Peyer's patch (tissue), 4 donors: ENCODE measurements around the gene C20orf204. TPM values are rescaled to one million over a fixed set of nuclear protein-coding genes. Genes with fewer than 3 reads are reported as not detected.

ENCODE experiments used
- DNase-seq, 3 donors: peaks; one replicate each; pipeline ENCODE4 v3.0.0-alpha.2; 2017 to 2019
- H3K27ac ChIP-seq, 4 donors: fragments of 200-600 bp; sonication (generic); one replicate each; pipeline ENCODE4 v1.5.1; 2016 to 2019
- H3K27me3 ChIP-seq, 2 donors: fragments of 200-600 bp; sonication (generic); one replicate each; pipeline ENCODE4 v1.5.1; 2019
- H3K36me3 ChIP-seq, 3 donors: fragments of 200-600 bp; sonication (generic); one replicate each; pipeline ENCODE4 v1.5.1; 2016 to 2019
- H3K4me1 ChIP-seq, 4 donors: fragments of 200-600 bp; sonication (generic); one replicate each; pipeline ENCODE4 v1.5.1; 2016 to 2019
- H3K4me3 ChIP-seq, 4 donors: fragments of 200-600 bp; sonication (generic); 1 replicate in 3 of 4; 2 replicates in 1 of 4; pipeline ENCODE4 v1.5.1; 2016 to 2019; ENCODE audit warnings: mild to moderate bottlenecking in 1 of 4
- H3K9me3 ChIP-seq, 4 donors: fragments of 200-600 bp; sonication (generic); one replicate each; pipeline ENCODE4 v1.5.1; 2016 to 2019; ENCODE audit warnings: mild to moderate bottlenecking in 1 of 4
- POLR2A ChIP-seq, 2 donors: fragments of 450-650 bp; IDR thresholded peaks; one replicate each; pipeline ENCODE4 v1.5.1; 2017; ENCODE audit warnings: antibody characterized with exemption in 2 of 2, mild to moderate bottlenecking in 2 of 2, moderate library complexity in 2 of 2
- total RNA-seq, 4 donors: library from RNA; depleted of rRNA; stranded (reverse); fragments of >200 nt; gene quantifications; one replicate each; pipeline ENCODE4 v1.1.0, GENCODE V29; 2016
- TF ChIP-seq, protein P1 (sequence below), 6 experiments: fragments of 450-650 bp in 4 of 6; fragments of 200-600 bp in 2 of 6; sonication (generic) in 1 of 6; IDR thresholded peaks; one replicate each; pipeline ENCODE4 v1.5.1; 2017 to 2019; ENCODE audit warnings: antibody characterized with exemption in 6 of 6, mild to moderate bottlenecking in 3 of 6, moderate library complexity in 1 of 6

Gene C20orf204
- total RNA-seq, 4 donors from 2014 or later: 0.18 to 2.1 (median 1.1) TPM

DNA sequence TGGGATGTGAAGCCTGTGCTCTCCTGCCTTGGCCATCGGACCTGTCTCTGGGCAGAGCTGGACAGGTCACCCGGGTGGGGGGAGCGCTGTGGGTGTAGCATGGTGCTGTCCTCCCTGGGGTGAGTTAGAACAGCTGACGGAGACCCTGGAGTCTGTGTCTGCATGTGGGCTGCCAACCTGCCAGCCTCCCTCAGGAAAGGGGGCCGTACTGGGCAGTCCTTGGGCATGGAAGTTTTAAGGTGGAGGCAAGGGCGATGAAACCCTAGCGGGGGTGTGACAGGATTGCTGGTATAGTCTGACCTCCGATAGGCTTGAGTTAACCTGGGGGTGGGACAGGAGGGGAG is 11.0 kb downstream of the C20orf204 start:
- H3K4me3 ChIP-seq: peak overlapping the region in 1 of 4 donors; percentile 37
- H3K9me3 ChIP-seq: no peaks in the 10 kb centered on the region
- no peak for DNase-seq
- peaks cover 0 to 30% (median 13%) of the 10 kb centered on the region in 4 donors for H3K4me1 ChIP-seq
- H3K27me3 ChIP-seq: peaks cover 0 to 36% of the 10 kb centered on the region in 2 donors
- no peak overlapping the region for H3K27ac ChIP-seq
- no peak for TF ChIP-seq POLR2A (IDR thresholded peaks at IDR 0.05)
- TF ChIP-seq, protein P1, sequence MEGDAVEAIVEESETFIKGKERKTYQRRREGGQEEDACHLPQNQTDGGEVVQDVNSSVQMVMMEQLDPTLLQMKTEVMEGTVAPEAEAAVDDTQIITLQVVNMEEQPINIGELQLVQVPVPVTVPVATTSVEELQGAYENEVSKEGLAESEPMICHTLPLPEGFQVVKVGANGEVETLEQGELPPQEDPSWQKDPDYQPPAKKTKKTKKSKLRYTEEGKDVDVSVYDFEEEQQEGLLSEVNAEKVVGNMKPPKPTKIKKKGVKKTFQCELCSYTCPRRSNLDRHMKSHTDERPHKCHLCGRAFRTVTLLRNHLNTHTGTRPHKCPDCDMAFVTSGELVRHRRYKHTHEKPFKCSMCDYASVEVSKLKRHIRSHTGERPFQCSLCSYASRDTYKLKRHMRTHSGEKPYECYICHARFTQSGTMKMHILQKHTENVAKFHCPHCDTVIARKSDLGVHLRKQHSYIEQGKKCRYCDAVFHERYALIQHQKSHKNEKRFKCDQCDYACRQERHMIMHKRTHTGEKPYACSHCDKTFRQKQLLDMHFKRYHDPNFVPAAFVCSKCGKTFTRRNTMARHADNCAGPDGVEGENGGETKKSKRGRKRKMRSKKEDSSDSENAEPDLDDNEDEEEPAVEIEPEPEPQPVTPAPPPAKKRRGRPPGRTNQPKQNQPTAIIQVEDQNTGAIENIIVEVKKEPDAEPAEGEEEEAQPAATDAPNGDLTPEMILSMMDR (IDR thresholded peaks at IDR 0.05): no peak
- H3K36me3 ChIP-seq: no peaks in the 10 kb centered on the region

DNA sequence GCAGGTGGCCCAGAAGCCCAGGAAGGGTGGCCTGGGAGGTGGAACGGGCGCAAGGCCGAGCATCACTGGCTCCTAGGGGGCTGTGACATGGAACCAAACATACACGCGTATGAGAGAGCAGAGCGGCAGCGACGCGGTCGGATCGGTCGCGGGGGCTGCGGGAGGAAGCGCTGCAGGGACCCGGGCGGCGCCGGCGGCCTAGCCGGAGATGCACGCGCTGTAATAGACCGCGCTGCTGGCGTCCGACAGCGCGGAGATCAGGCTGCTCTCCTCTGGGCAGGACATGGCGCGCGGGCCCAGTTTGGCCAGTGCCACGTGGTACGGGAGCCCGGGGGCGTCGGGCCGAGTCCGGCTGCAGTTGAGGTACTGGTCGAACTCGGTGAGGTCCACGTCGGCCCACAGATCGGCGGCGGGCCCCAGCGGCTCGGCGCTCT is 12.0 kb downstream of the C20orf204 start:
- peak overlapping the region in 3 of 4 donors; percentile 3 to 37 (median 37) for H3K4me3 ChIP-seq
- H3K27ac ChIP-seq: no peak overlapping the region
- H3K27me3 ChIP-seq: peaks cover 0 to 32% of the 10 kb centered on the region in 2 donors

GRCh38 chr20:64048402-64049044 is 12.5 kb downstream of the C20orf204 start:
- no peak for DNase-seq
- H3K27ac ChIP-seq: no peak overlapping the region
- peaks cover 0 to 32% of the 10 kb centered on the region in 2 donors for H3K27me3 ChIP-seq
- H3K4me1 ChIP-seq: peaks cover 0 to 24% (median 9%) of the 10 kb centered on the region in 4 donors
- peak overlapping the region in 3 of 4 donors; percentile 36 to 37 (median 37) for H3K4me3 ChIP-seq
- H3K36me3 ChIP-seq: no peaks in the 10 kb centered on the region
- H3K9me3 ChIP-seq: no peaks in the 10 kb centered on the region
- TF ChIP-seq POLR2A (IDR thresholded peaks at IDR 0.05): no peak
- TF ChIP-seq, protein P1 (IDR thresholded peaks at IDR 0.05): no peak

More for the DNA sequence above, 12.0 kb downstream of the C20orf204 start:
- peaks cover 0 to 24% (median 9%) of the 10 kb centered on the region in 4 donors for H3K4me1 ChIP-seq
- TF ChIP-seq POLR2A (IDR thresholded peaks at IDR 0.05): no peak
- TF ChIP-seq, protein P1 (IDR thresholded peaks at IDR 0.05): no peak
- DNase-seq: no peak
- no peaks in the 10 kb centered on the region for H3K9me3 ChIP-seq
- no peaks in the 10 kb centered on the region for H3K36me3 ChIP-seq

DNA sequence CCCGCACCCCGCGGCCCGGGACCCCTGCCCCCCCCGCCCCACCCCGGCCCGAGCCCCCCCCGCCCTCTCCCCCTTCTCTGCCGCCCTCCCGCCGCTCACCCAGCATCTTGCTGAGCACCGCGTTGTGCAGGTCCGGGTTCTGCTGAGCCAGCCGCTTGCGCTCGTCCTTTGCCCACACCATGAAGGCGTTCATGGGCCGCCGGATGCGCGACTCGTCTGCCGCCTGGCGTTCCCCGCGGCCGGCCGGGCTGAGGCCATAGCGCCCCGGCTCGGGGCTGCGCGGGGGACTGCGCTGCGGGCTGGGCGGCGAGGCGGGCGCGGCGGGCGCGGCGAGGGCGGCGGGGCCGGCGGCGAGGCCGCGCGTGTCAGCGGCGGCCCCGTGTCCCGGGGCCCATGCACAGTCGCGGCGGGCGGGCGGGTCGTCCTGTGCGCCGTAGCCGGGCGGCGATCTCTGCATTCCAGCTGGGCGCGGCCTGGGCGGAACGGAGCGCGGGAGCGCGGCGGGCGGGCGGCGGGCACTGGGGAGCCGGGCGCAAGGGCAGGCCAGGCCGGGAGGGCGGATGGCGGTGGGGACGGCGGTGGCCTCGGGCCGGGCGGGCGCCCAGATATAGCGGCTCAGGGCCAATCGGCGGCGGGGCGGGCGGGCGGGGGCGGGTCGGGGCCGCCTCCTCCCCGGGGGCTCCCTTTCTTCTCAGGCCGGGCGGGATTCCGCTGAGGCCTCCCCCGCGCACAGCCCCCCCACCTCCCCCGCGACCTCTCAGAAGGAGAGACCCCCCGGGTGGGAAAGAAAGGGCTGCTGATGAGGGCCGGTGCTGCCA is 13.3 kb downstream of the C20orf204 start, which contains the start of gene SOX18:
SOX18 (minus strand) TSS at position 580 of the 818 bp plus-strand sequence; CDS start at position 457, 123 bp downstream.
- DNase-seq: no peak
- Histone ChIP-seq H3K36me3 (no peaks in the 10 kb centered on the region), H3K27me3 (peaks cover 0 to 32% of the 10 kb centered on the region in 2 donors), H3K27ac (peak within 1 kb of the TSS in 3 of 4 donors; percentile 31 to 65 (median 59)), H3K4me1 (peaks cover 0 to 24% (median 9%) of the 10 kb centered on the region in 4 donors), H3K4me3 (peak within 1 kb of the TSS in 3 of 4 donors; percentile 36 to 37 (median 37)), H3K9me3 (no peaks in the 10 kb centered on the region)
- TF ChIP-seq, protein P1 (IDR thresholded peaks at IDR 0.05): no peak
- TF ChIP-seq POLR2A (IDR thresholded peaks at IDR 0.05): no peak

DNA sequence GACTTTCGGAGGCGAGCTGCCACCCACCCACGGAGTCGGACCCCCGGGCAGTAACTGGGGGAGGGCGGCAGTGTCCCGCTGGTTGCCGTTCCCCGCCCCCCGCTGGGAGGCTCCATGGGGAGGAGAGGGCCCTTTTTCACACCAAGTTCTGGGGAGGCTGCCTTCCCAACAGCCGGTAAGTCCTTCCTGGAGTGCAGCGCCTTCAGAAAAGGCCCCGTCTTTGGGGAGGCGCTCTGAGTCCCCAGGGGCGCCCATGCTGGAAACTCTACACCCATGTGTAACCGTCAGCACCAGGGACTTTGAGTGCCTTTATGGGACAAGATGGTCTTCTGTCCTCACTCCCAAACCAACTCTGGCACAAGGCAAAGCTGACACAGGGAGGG is 13.9 kb downstream of the C20orf204 start:
- TF ChIP-seq, protein P1 (IDR thresholded peaks at IDR 0.05): no peak
- no peak for TF ChIP-seq POLR2A (IDR thresholded peaks at IDR 0.05)
- H3K4me1 ChIP-seq: peaks cover 0 to 24% (median 9%) of the 10 kb centered on the region in 4 donors
- DNase-seq: no peak
- peak overlapping the region in 3 of 4 donors; percentile 36 to 37 (median 37) for H3K4me3 ChIP-seq
- peak overlapping the region in 3 of 4 donors; percentile 31 to 65 (median 59) for H3K27ac ChIP-seq
- H3K36me3 ChIP-seq: no peaks in the 10 kb centered on the region
- H3K27me3 ChIP-seq: peaks cover 0 to 32% of the 10 kb centered on the region in 2 donors
- H3K9me3 ChIP-seq: no peaks in the 10 kb centered on the region
